ENCODE results near the gene BRD7.

GRCh38 chr16:50284131-50284911 is 84.5 kb downstream of the BRD7 start:
- TF ChIP-seq FOXA2 (IDR thresholded peaks at IDR 0.05): no peak
- TF ChIP-seq TAF1 (conservative IDR thresholded peaks at IDR 0.05): no peak
- TF ChIP-seq, protein P1, sequence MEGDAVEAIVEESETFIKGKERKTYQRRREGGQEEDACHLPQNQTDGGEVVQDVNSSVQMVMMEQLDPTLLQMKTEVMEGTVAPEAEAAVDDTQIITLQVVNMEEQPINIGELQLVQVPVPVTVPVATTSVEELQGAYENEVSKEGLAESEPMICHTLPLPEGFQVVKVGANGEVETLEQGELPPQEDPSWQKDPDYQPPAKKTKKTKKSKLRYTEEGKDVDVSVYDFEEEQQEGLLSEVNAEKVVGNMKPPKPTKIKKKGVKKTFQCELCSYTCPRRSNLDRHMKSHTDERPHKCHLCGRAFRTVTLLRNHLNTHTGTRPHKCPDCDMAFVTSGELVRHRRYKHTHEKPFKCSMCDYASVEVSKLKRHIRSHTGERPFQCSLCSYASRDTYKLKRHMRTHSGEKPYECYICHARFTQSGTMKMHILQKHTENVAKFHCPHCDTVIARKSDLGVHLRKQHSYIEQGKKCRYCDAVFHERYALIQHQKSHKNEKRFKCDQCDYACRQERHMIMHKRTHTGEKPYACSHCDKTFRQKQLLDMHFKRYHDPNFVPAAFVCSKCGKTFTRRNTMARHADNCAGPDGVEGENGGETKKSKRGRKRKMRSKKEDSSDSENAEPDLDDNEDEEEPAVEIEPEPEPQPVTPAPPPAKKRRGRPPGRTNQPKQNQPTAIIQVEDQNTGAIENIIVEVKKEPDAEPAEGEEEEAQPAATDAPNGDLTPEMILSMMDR (IDR thresholded peaks at IDR 0.05; ENCODE audit: low read depth, low read length, missing input control): no peak
- TF ChIP-seq JUND (IDR thresholded peaks at IDR 0.05): no peak
- TF ChIP-seq ZBTB33 (IDR thresholded peaks at IDR 0.05): no peak

Data from liver (tissue), 3 donors.